Activated CD8-positive, alpha-beta memory T cell treated with anti-CD3 and anti-CD28 coated beads, Interleukin-2, amount 50 U/mL, for 48 hours (primary cell): ENCODE data around the gene SPRR2A.
"Not testable (repeated sequence)": the region's sequence is repeated elsewhere in the genome, so short reads cannot be mapped to it uniquely, and the experiment has no call there.

Experiments
- DNase-seq: peaks from one replicate; pipeline ENCODE4 v3.0.0-alpha.2; 2020

The SPRR2A gene

DNA sequence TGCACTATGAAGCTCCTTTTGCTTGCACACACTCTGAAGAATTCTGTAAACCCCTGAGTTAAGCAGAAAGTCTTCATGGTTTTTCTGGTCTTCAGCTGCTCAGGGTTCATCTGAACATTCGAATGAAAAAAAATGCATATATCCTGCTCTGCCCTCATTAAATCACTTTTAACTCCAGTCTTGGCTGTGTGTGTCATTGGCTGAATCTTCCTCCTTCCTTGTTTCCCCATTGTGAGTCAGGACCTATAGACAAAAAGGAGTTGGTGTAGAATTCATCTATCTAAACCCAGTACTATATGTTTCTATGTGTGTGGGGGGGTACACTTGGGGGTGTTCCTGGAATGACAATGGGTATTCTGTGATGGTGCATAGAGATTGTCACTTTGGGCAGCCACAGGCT lies 32.9 kb downstream of the SPRR2A start:
- DNase-seq: no peak

DNA sequence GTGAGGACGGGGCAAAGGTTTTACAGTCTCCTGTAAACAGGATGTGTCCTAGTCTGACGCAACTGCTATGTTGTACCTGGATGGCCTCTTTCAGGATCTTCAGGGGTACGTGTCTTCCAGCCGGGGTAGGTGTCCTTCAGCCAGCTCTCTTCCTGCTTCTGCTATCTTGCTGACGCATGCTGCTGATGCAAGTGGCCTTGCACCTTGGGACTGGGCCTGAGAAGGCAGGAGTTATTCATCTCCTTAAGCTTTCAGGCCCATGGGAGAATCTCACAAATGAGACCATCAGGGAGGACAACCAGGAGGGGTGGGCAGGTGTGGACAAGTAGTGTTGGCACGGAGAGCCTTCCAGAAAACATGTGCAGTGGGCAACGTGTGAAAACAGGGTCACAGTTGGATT lies 34.2 kb downstream of the SPRR2A start:
- DNase-seq: no peak

DNA sequence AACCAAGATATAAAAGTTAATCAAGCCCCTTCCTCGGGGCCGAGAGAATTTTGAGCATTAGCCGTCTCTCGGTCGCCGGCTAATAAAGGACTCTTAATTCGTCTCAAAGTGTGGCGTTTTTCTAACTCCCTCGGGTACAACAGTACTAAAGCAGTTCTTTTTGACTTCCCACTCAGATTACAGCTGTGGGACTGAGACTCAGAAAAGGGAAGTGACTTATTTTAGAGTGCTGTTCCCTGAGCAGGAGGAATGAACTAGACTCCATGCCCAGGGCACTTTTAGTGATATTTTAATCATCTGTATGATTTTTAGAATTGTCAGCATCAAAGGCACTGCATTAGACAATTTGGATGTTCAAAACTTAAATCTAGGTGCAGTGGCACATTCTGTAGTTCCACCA lies 35.0 kb downstream of the SPRR2A start:
- not testable (repeated sequence) for DNase-seq

DNA sequence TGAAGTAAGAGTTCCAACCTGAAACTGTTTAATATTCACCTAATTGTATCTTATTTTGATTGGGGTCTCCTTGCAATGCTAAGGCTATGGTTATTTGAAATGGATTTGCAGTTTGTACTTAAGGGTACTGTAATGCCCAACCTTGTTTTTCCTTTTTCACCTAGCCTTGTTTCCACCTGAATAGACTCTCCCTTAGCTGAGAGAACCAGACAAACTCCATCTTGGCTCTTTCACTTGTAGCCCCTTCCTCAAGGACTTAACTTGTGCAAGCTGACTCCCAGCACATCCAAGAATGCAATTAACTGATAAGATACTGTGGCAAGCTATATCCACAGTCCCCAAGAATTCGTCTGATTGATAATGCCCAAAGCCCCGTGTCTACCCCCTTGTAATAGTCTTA lies 35.5 kb downstream of the SPRR2A start:
- DNase-seq: not testable (repeated sequence)

DNA sequence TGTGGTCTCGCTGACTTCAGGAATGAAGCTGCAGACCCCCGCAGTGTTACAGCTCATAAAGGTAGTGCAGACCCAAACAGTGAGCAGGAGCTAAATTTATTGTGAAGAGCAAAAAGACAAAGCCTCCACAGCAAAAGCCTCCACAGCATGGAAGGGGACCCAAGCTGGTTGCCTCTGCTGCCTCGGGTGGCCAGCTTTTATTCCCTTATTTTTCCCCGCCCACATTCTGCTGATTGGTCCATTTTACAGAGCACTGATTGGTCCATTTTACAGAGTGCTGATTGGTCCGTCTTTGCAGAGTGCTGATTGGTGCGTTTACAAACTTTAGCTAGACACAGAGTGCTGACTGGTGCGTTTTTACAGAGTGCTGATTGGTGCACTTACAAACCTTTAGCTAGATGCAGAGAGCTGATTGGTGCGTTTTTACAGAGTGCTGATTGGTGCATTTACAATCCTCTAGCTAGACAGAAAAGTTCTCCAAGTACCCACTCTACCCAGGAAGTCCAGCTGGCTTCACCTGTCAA lies 46.0 kb downstream of the SPRR2A start:
- DNase-seq: not testable (repeated sequence)
